H7 (cell line): Measurements from ENCODE around the gene C22orf15. TPM values are rescaled to one million over a fixed set of nuclear protein-coding genes. Genes with fewer than 3 reads are reported as not detected.
A peak's percentile ranks its signal among the peaks of the same experiment; 100 is the strongest.

Experiments
- DNase-seq: peaks from one replicate; pipeline ENCODE4 v3.0.0; 2012
- H3K27me3 ChIP-seq: 2 replicates; pipeline ENCODE4 v1.6.0; 2011; ENCODE audit warnings: mild to moderate bottlenecking, low read length; ENCODE audit not compliant: control insufficient read depth, insufficient read depth
- H3K36me3 ChIP-seq: replicated peaks from 2 replicates; pipeline ENCODE4 v1.5.1; 2011; ENCODE audit warnings: low read length; ENCODE audit not compliant: control insufficient read depth, insufficient read depth
- H3K4me3 ChIP-seq: 2 replicates; pipeline ENCODE4 v1.5.1; 2011; ENCODE audit warnings: low read depth, mild to moderate bottlenecking, control low read depth, low read length, moderate library complexity; ENCODE audit not compliant: insufficient read depth
- total RNA-seq: library from RNA; depleted of rRNA; stranded (reverse); fragments of >200 nt; shearing (Covaris generic); gene quantifications from 2 replicates; pipeline ENCODE4 v1.2.3, GENCODE V29; 2014

C22orf15 gene
- total RNA-seq, 1 experiment from 2014 or later, result 1.8 TPM

- peak overlapping the region; percentile 54; the same call in 1 of the 2 replicates for H3K4me3 ChIP-seq
- H3K27me3 ChIP-seq, result peaks cover 24% of the 10 kb centered on the region
- H3K36me3 ChIP-seq, result no peaks in the 10 kb centered on the region
- DNase-seq, result peak; percentile 60
These were observed 10.8 kb downstream of the C22orf15 start for GRCh38 chr22:23773483-23774113.

- H3K4me3 ChIP-seq, result no peak overlapping the region
These were observed 11.5 kb downstream of the C22orf15 start for GRCh38 chr22:23774114-23774921.

GRCh38 chr22:23774922-23775436, 12.2 kb downstream of the C22orf15 start:
- Histone ChIP-seq H3K36me3 (no peaks in the 10 kb centered on the region), H3K4me3 (no peak overlapping the region), H3K27me3 (peaks cover 20% of the 10 kb centered on the region)
- no peak for DNase-seq

More at GRCh38 chr22:23774114-23774921, 11.5 kb downstream of the C22orf15 start:
- no peak for DNase-seq
- peaks cover 20% of the 10 kb centered on the region for H3K27me3 ChIP-seq
- H3K36me3 ChIP-seq, result no peaks in the 10 kb centered on the region

GRCh38 chr22:23775779-23776375, 13.1 kb downstream of the C22orf15 start:
- DNase-seq, result no peak
- Histone ChIP-seq H3K27me3 (peaks cover 20% of the 10 kb centered on the region), H3K4me3 (no peak overlapping the region), H3K36me3 (no peaks in the 10 kb centered on the region)

- Histone ChIP-seq H3K27me3 (peaks cover 15% of the 10 kb centered on the region), H3K4me3 (no peak overlapping the region), H3K36me3 (no peaks in the 10 kb centered on the region)
- no peak for DNase-seq
These were observed 15.2 kb downstream of the C22orf15 start for GRCh38 chr22:23777776-23778576.

GRCh38 chr22:23778577-23778900, 15.7 kb downstream of the C22orf15 start:
- no peak overlapping the region for H3K4me3 ChIP-seq
- H3K27me3 ChIP-seq, result peaks cover 10% of the 10 kb centered on the region

GRCh38 chr22:23779083-23779482, 16.3 kb downstream of the C22orf15 start:
- no peak for DNase-seq
- Histone ChIP-seq H3K36me3 (no peaks in the 10 kb centered on the region), H3K4me3 (no peak overlapping the region), H3K27me3 (peaks cover 4% of the 10 kb centered on the region)

More at GRCh38 chr22:23778577-23778900, 15.7 kb downstream of the C22orf15 start:
- no peak for DNase-seq
- H3K36me3 ChIP-seq, result no peaks in the 10 kb centered on the region

- no peaks in the 10 kb centered on the region; the same call in 1 of the 2 replicates for H3K27me3 ChIP-seq
- no peak for DNase-seq
- H3K4me3 ChIP-seq, result no peak overlapping the region
- H3K36me3 ChIP-seq, result no peaks in the 10 kb centered on the region
These were observed 16.9 kb downstream of the C22orf15 start for GRCh38 chr22:23779731-23780130.

GRCh38 chr22:23780146-23780748, 17.5 kb downstream of the C22orf15 start:
- H3K27me3 ChIP-seq, result no peaks in the 10 kb centered on the region; the same call in 1 of the 2 replicates
- no peak for DNase-seq
- no peaks in the 10 kb centered on the region for H3K36me3 ChIP-seq
- H3K4me3 ChIP-seq, result no peak overlapping the region

GRCh38 chr22:23781065-23781464, 18.3 kb downstream of the C22orf15 start:
- Histone ChIP-seq H3K4me3 (no peak overlapping the region), H3K27me3 (no peaks in the 10 kb centered on the region; the same call in 1 of the 2 replicates), H3K36me3 (no peaks in the 10 kb centered on the region)
- DNase-seq, result no peak

GRCh38 chr22:23781511-23782183, 18.9 kb downstream of the C22orf15 start:
- no peak for DNase-seq
- H3K4me3 ChIP-seq, result no peak overlapping the region
- no peaks in the 10 kb centered on the region; the same call in 1 of the 2 replicates for H3K27me3 ChIP-seq
- no peaks in the 10 kb centered on the region for H3K36me3 ChIP-seq

GRCh38 chr22:23782252-23782651, 19.5 kb downstream of the C22orf15 start:
- no peaks in the 10 kb centered on the region for H3K36me3 ChIP-seq
- H3K4me3 ChIP-seq, result no peak overlapping the region
- no peak for DNase-seq
- no peaks in the 10 kb centered on the region; the same call in 1 of the 2 replicates for H3K27me3 ChIP-seq

- no peaks in the 10 kb centered on the region for H3K36me3 ChIP-seq
- no peak for DNase-seq
- H3K27me3 ChIP-seq, result no peaks in the 10 kb centered on the region; the same call in 1 of the 2 replicates
- no peak overlapping the region for H3K4me3 ChIP-seq
These were observed 19.9 kb downstream of the C22orf15 start for GRCh38 chr22:23782703-23783102.
